HG03342 (cell line): ENCODE results near the gene CNEP1R1.

Experiments used
- ATAC-seq: cut with Tn5 transposase; IDR thresholded peaks from one replicate; pipeline ENCODE4 v1.9.1; 2021; ENCODE audit warnings: mild to moderate bottlenecking, moderate library complexity; ENCODE audit not compliant: unreplicated experiment

CNEP1R1 gene

GRCh38 chr16:50059669-50060068 is 34.6 kb downstream of the CNEP1R1 start:
- ATAC-seq: no peak

GRCh38 chr16:50061326-50061725 is 36.3 kb downstream of the CNEP1R1 start:
- no peak for ATAC-seq

DNA sequence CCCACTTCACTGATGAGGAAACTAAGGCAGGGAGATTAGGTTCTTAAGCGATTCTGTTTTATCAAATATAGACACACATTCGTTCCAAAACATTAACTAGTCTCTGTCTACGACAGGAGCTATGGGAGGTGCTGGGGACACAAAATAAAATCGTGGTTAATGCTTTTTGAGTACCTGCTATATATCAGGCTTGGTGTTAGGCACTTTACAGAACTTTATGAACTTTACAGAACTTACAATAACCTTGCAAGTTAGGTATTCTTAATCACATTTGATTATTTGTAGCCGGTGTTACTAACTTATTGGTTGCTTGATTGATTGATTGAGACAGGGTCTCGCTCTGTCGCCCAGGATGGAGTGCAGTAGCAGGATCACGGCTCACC is 40.2 kb downstream of the CNEP1R1 start:
- no peak for ATAC-seq

DNA sequence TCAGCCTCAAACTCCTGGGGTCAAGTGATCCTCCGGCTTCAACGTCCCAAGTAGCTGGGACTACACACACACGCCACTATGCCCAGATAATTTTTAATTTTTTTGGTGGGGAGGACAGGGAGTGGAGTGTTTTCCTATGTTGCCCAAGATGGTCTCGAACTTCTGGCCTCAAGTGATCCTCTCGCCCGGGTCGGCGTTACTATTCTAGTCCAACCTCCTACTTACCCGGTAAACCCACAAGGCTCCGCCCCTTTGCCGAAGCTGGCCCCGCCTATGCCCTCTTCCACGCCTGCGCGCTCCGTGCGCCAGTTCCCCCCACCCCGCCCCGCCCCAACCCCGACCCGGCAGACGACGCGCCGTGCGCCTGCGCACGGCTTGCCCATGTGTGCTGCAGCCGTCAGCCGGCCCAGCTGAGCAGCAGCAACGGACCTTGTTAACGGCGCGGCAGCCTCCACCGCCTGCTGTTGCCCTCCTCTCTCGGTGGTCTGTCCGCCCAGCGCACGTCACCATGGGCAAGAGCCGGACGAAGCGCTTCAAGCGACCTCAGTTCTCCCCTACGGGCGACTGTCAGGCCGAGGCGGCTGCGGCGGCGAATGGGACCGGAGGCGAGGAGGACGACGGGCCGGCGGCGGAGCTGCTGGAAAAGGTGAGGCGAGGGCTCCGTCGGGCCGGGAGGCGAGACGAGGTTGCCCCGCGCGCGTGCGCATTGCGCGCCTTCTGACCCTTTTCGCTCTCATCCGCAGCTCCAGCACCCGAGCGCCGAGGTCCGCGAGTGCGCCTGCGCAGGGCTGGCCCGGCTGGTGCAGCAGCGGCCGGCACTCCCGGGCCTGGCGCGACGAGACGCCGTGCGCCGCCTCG is 40.8 kb downstream of the CNEP1R1 start, which contains the start of gene HEATR3:
HEATR3 (plus strand) TSS at position 347 of the 858 bp plus-strand sequence; CDS start at position 509, 162 bp downstream.
- peak; percentile 72 for ATAC-seq

DNA sequence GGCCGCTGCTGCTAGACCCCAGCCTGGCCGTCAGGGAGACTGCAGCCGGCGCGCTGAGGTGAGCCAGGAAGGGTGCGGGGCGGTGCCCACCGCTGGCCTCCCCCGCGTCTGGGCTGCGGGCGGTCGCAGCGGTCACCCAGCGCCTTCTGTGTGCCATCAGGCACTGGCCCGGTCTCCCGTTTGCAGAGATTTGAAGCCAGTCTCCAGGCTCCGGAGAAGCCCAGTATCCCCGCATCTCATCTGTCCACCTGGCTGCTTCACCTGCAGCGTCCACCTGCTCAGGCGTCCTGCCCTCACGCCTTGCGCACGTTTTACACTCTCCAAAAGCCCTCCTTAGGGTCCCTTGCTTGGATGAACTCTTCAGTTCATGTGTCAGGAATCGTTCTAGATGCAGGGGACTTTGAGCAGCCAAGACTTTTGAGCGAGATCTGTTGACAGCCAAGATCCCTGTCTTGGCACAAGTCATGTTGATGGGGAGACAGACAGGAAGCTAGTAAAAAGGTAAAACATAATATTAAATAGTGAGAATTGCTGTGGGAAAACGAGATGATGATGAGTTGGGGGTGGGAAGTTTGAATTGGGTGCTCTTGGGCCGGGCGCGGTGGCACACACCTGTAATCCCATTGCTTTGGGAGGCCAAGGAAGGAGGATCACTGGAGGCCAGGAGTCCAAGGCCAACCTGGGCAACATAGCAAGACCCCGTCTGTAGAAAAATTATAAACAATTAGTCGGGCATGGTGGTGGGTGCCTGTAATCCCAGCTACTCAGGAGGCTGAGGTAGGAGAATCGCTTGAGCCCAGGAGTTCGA is 41.7 kb downstream of the CNEP1R1 start:
- ATAC-seq: no peak

DNA sequence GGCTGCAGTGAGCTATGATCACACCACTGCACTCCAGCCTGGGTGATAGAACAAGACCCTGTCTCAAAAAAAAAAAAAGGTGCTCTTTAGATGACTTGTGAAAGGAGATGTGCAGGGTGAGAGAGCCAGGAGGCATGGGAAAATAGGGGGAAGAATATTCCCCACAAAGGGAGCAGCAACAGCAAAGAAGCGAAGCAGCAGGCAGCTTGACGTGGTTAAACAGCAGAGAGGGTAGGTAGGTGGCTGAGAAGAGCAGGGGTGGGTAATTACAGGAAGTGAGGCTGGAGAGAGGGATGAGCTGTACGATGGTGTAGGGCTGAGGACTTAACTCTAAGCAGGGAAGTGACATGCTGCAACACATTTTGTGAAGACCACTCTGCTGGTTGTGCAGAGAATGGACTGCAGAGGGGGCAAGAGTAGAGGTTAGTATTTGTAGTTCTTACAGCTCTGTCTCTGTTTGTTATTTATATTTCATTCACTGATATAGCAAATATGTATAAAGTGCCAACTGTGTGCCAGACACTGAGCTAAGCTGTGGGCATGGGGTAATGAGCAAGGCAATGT is 42.3 kb downstream of the CNEP1R1 start:
- ATAC-seq: no peak

DNA sequence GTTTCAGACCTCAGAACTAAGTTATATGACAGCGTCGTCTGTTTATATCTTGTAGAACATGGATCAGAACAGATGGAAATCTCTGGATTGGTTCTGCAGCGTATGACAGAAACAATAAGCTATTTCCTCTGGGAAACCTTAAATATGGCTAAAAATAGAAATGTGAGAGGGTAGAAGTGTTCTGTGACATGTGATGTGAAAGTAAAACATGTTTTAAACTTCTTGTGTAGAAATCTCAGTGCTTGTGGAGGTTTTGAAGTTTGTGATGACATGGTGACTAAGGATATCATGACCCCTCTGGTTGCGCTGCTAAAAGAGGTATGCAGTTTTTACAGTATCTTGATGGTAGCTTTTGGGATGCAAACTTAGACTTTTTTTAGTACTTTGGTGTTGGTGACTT is 43.5 kb downstream of the CNEP1R1 start:
- no peak for ATAC-seq

DNA sequence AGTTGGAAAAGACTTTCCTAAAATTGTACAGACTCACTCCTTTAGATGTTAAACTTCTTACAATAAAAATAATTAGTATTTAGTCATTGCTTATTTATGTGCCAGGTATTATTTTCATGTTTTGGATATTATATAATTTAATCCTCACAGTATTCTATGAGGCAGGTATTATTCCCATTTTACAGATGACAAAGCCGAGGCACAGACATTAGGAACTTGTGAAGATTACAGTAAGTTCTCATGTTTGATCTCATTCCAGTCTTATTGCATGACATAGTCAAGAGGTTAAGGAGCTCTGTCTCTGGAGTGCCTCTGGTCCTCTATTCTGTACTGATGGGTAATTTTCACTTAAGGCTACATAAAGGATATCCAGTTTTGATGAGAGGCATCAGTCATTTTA is 44.0 kb downstream of the CNEP1R1 start:
- ATAC-seq: no peak

DNA sequence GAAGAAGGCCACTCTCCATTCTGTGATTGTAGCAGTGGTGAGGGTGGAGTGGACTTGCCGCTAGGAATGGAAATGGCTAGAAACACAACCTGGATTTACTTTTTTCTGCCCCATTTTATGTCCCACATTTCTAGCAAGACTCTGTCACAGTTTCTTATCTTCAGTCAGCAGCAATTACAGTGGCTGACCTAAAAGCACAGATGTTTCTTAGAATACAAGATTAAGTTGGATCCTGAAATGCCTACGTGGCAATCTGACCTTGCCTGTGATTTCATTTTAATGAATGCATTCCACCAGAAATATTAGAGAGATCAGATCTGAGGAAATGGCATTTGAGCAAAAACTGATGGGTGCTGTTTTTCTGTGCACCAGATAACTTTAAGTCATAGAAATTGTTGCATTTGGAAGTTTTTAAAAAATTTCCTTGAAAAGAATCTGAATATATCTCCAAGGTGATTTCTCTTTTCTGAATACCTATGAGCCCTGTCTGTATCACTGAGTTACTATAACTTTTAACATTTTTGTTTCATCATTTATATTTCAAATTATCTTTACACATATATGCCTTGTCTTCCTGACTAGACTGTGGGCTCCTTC is 46.1 kb downstream of the CNEP1R1 start:
- ATAC-seq: no peak

- no peak for ATAC-seq
Measured at GRCh38 chr16:50072730-50073129, 47.7 kb downstream of the CNEP1R1 start.

GRCh38 chr16:50079397-50080140 is 54.5 kb downstream of the CNEP1R1 start:
- no peak for ATAC-seq

- ATAC-seq: no peak
Measured at GRCh38 chr16:50081428-50082018, 56.5 kb downstream of the CNEP1R1 start.

GRCh38 chr16:50083996-50084395 is 59.0 kb downstream of the CNEP1R1 start:
- ATAC-seq: no peak

- ATAC-seq: no peak
Measured at GRCh38 chr16:50086176-50086575, 61.2 kb downstream of the CNEP1R1 start.
